Tibial nerve (tissue), 4 donors: ENCODE measurements around the gene MRPL21. TPM values are rescaled to one million over a fixed set of nuclear protein-coding genes. Genes with fewer than 3 reads are reported as not detected.

Experiments used
- DNase-seq, 2 donors: peaks; one replicate each; pipeline ENCODE4 v3.0.0-alpha.2; 2019; ENCODE audit warnings: low spot score in 2 of 2
- H3K27ac ChIP-seq, 4 donors: fragments of 200-600 bp; sonication (generic) in 3 of 4; one replicate each; pipeline ENCODE4 v1.5.1; 2017 to 2019; ENCODE audit warnings: mild to moderate bottlenecking in 1 of 4
- H3K27me3 ChIP-seq, 2 donors: fragments of 200-600 bp; sonication (generic) in 1 of 2; one replicate each; pipeline versions ENCODE4 v1.5.1 to v1.6.0; 2017 to 2019
- H3K36me3 ChIP-seq, 3 donors: fragments of 200-600 bp; sonication (generic); one replicate each; pipeline ENCODE4 v1.5.1; 2018 to 2019
- H3K4me1 ChIP-seq, 4 donors: fragments of 200-600 bp; sonication (generic) in 3 of 4; one replicate each; pipeline ENCODE4 v1.5.1; 2017 to 2019
- H3K4me3 ChIP-seq, 4 donors: fragments of 200-600 bp; sonication (generic) in 3 of 4; one replicate each; pipeline ENCODE4 v1.5.1; 2017 to 2019; ENCODE audit warnings: mild to moderate bottlenecking in 1 of 4, moderate library complexity in 1 of 4
- H3K9me3 ChIP-seq, 4 donors: fragments of 200-600 bp; sonication (generic) in 3 of 4; one replicate each; pipeline ENCODE4 v1.5.1; 2017 to 2019
- EP300 ChIP-seq, 2 donors: sonication (generic); formaldehyde crosslinking; IDR thresholded peaks; one replicate each; pipeline ENCODE4 v1.6.1; 2017; ENCODE audit warnings: antibody characterized with exemption in 2 of 2, mild to moderate bottlenecking in 1 of 2
- POLR2A ChIP-seq, 2 donors: fragments of 450-650 bp; IDR thresholded peaks; one replicate each; pipeline ENCODE4 v1.6.1; 2017; ENCODE audit warnings: antibody characterized with exemption in 2 of 2, mild to moderate bottlenecking in 2 of 2, moderate library complexity in 2 of 2
- WGBS, 2 donors: methylation state at CpG; one replicate each; pipeline ENCODE4 v1.1.5; 2018; 5-methylcytosine and 5-hydroxymethylcytosine counted together
- total RNA-seq, 4 donors: library from RNA; depleted of rRNA; stranded (reverse); fragments of >200 nt; gene quantifications; one replicate each; pipeline ENCODE4 v1.1.0, GENCODE V29; 2016
- TF ChIP-seq, protein P1 (sequence below), 5 experiments: fragments of 200-600 bp in 3 of 5; fragments of 450-650 bp in 2 of 5; sonication (generic) in 3 of 5; IDR thresholded peaks; one replicate each; pipeline ENCODE4 v1.5.1; 2016 to 2019; ENCODE audit warnings: antibody characterized with exemption in 5 of 5, mild to moderate bottlenecking in 3 of 5, moderate library complexity in 2 of 5

MRPL21 gene
- total RNA-seq, 4 donors from 2014 or later = 35.9 to 78.0 (median 49.8) TPM

- Histone ChIP-seq H3K4me3 (no peak overlapping the region), H3K27me3 (no peaks in the 10 kb centered on the region), H3K27ac (peak overlapping the region in 1 of 4 donors; percentile 75), H3K36me3 (no peaks in the 10 kb centered on the region), H3K4me1 (peaks cover 0 to 37% (median 7%) of the 10 kb centered on the region in 4 donors), H3K9me3 (no peaks in the 10 kb centered on the region)
- 81% methylated on average over 11 of the region's 11 CpGs for WGBS, 2 donors
- DNase-seq = no peak
- TF ChIP-seq, protein P1, sequence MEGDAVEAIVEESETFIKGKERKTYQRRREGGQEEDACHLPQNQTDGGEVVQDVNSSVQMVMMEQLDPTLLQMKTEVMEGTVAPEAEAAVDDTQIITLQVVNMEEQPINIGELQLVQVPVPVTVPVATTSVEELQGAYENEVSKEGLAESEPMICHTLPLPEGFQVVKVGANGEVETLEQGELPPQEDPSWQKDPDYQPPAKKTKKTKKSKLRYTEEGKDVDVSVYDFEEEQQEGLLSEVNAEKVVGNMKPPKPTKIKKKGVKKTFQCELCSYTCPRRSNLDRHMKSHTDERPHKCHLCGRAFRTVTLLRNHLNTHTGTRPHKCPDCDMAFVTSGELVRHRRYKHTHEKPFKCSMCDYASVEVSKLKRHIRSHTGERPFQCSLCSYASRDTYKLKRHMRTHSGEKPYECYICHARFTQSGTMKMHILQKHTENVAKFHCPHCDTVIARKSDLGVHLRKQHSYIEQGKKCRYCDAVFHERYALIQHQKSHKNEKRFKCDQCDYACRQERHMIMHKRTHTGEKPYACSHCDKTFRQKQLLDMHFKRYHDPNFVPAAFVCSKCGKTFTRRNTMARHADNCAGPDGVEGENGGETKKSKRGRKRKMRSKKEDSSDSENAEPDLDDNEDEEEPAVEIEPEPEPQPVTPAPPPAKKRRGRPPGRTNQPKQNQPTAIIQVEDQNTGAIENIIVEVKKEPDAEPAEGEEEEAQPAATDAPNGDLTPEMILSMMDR (IDR thresholded peaks at IDR 0.05) = no peak
- TF ChIP-seq POLR2A (IDR thresholded peaks at IDR 0.05) (no peak), EP300 (IDR thresholded peaks at IDR 0.05) (no peak)
These were observed 43.5 kb upstream of the MRPL21 start for GRCh38 chr11:68947151-68947550.

- no peaks in the 10 kb centered on the region for H3K9me3 ChIP-seq
- peaks cover 0 to 42% (median 7%) of the 10 kb centered on the region in 4 donors for H3K4me1 ChIP-seq
- 34 to 39% methylated on average over 15 to 18 of the region's 18 CpGs for WGBS, 2 donors
- peak overlapping the region in 3 of 4 donors; percentile 52 to 76 (median 75) for H3K27ac ChIP-seq
- peaks cover 0 to 4% (median 0%) of the 10 kb centered on the region in 3 donors for H3K36me3 ChIP-seq
- H3K27me3 ChIP-seq = no peaks in the 10 kb centered on the region
- TF ChIP-seq POLR2A (IDR thresholded peaks at IDR 0.05) (no peak), EP300 (IDR thresholded peaks at IDR 0.05) (peak in 1 of 2 donors; percentile 41)
- peak in 1 of 2 donors; percentile 23 for DNase-seq
- no peak overlapping the region for H3K4me3 ChIP-seq
These were observed 42.9 kb upstream of the MRPL21 start for GRCh38 chr11:68946416-68947090.

DNA sequence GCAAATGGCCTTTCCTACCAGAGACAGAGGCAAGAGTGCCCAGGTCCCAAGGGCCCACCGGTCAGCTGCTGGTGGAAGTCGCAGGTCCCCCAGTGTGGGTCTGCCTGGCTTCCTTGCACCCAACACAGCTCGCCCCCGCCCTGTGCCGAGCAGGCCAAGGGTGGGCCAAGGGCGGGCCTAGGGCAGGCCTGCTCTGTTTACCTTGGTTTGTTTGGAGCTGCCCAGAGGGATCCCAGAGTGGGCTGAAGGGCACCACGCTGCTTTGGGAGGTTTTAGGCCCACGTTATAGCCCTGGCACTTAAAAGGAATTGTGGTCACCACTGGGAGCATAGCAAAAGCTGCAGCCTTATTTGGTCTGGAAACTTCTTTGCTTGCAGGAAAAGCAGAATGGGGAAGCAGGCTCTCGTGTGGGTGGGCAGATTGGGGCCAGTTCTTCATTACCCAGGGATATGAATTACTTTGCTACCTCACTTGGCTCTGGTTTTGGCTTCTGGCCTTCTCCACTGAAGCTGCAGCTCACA lies 39.2 kb upstream of the MRPL21 start:
- Histone ChIP-seq H3K27me3 (no peaks in the 10 kb centered on the region), H3K9me3 (no peaks in the 10 kb centered on the region), H3K4me3 (no peak overlapping the region), H3K4me1 (peaks cover 0 to 42% (median 7%) of the 10 kb centered on the region in 4 donors), H3K36me3 (peaks cover 0 to 42% (median 0%) of the 10 kb centered on the region in 3 donors), H3K27ac (peak overlapping the region; percentile 9 to 80 (median 68))
- no peak for TF ChIP-seq POLR2A (IDR thresholded peaks at IDR 0.05)
- no peak for TF ChIP-seq EP300 (IDR thresholded peaks at IDR 0.05)
- TF ChIP-seq, protein P1 (IDR thresholded peaks at IDR 0.05) = no peak
- no peak for DNase-seq
- WGBS, 2 donors = 31 to 49% methylated on average over 5 to 9 of the region's 9 CpGs

DNA sequence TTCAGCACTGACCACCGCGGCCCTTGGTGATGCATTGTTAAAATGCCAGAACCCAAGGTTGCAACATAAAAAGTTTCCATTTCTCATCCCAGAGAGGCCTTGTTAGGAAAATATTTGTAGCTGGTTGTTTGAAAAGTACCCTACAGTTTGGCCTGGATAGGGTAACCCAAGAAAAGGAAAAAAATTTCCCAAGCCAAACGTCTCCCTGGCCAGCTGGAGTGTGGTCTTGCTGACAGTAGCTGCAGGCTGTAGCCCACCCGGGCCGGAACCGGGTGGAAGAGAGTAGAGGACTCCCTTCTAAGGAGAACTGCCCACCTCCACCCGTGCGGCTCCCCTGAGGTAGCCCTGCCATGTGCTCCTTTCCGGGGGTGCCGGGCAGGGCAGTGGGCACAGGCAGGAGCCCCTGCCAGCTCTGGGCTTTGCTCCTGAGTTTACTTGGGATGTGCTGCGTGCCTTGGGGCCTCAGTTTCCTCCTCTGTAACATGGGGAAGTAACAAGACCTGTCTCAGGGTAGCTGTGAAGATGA lies 38.5 kb upstream of the MRPL21 start:
- Histone ChIP-seq H3K36me3 (peaks cover 0 to 48% (median 0%) of the 10 kb centered on the region in 3 donors), H3K4me1 (peaks cover 0 to 42% (median 7%) of the 10 kb centered on the region in 4 donors), H3K4me3 (no peak overlapping the region), H3K9me3 (no peaks in the 10 kb centered on the region), H3K27ac (peak overlapping the region; percentile 9 to 80 (median 68)), H3K27me3 (no peaks in the 10 kb centered on the region)
- DNase-seq = no peak
- no peak for TF ChIP-seq EP300 (IDR thresholded peaks at IDR 0.05)
- TF ChIP-seq, protein P1 (IDR thresholded peaks at IDR 0.05) = no peak
- no peak for TF ChIP-seq POLR2A (IDR thresholded peaks at IDR 0.05)
- 69 to 79% methylated on average over 11 of the region's 11 CpGs for WGBS, 2 donors

GRCh38 chr11:68941324-68942094 lies 37.9 kb upstream of the MRPL21 start:
- Histone ChIP-seq H3K4me1 (peaks cover 0 to 35% (median 5%) of the 10 kb centered on the region in 4 donors), H3K4me3 (no peak overlapping the region), H3K27ac (peak overlapping the region; percentile 9 to 80 (median 68)), H3K27me3 (no peaks in the 10 kb centered on the region), H3K9me3 (no peaks in the 10 kb centered on the region), H3K36me3 (peaks cover 0 to 55% (median 0%) of the 10 kb centered on the region in 3 donors)
- 86 to 93% methylated on average over 14 to 17 of the region's 18 CpGs for WGBS, 2 donors
- TF ChIP-seq POLR2A (IDR thresholded peaks at IDR 0.05) (no peak), EP300 (IDR thresholded peaks at IDR 0.05) (no peak)
- DNase-seq = no peak
